Right atrium auricular region (tissue), 2 donors: Measurements from ENCODE around the gene PDZRN3. TPM values are rescaled to one million over a fixed set of nuclear protein-coding genes. Genes with fewer than 3 reads are reported as not detected.

Experiments used
- DNase-seq: peaks from one replicate; pipeline ENCODE4 v3.0.0-alpha.2; 2019; ENCODE audit warnings: low spot score
- H3K27ac ChIP-seq, 2 donors: fragments of 200-600 bp; sonication (generic); 1 replicate in 1 of 2; 2 replicates in 1 of 2; pipeline ENCODE4 v1.5.1; 2016 to 2019
- H3K27me3 ChIP-seq, 2 donors: fragments of 200-600 bp; sonication (generic); one replicate each; pipeline versions ENCODE4 v1.5.1 to v1.6.0; 2017 to 2019
- H3K36me3 ChIP-seq: fragments of 200-600 bp; sonication (generic); one replicate; pipeline ENCODE4 v1.5.1; 2016
- H3K4me1 ChIP-seq, 2 donors: fragments of 200-600 bp; sonication (generic); one replicate each; pipeline versions ENCODE4 v1.5.1 to v1.6.0; 2017 to 2019
- H3K4me3 ChIP-seq, 2 donors: fragments of 200-600 bp; sonication (generic); 1 replicate in 1 of 2; 2 replicates in 1 of 2; pipeline ENCODE4 v1.5.1; 2017 to 2019; ENCODE audit warnings: mild to moderate bottlenecking in 1 of 2, moderate library complexity in 1 of 2
- H3K9me3 ChIP-seq, 2 donors: fragments of 200-600 bp; sonication (generic); one replicate each; pipeline ENCODE4 v1.5.1; 2019
- CTCF ChIP-seq, 2 donors: fragments of 200-600 bp; sonication (generic); IDR thresholded peaks; one replicate each; pipeline ENCODE4 v1.5.1; 2019; ENCODE audit warnings: antibody characterized with exemption in 2 of 2
- total RNA-seq, 2 donors: library from RNA; depleted of rRNA; stranded (reverse); fragments of >200 nt; gene quantifications; one replicate each; pipeline ENCODE4 v1.1.0, GENCODE V29; 2016

The PDZRN3 gene
- total RNA-seq, 2 donors from 2014 or later, result 66.8 to 87.4 TPM

- H3K36me3 ChIP-seq, result no peaks in the 10 kb centered on the region
- H3K9me3 ChIP-seq, result no peaks in the 10 kb centered on the region
- no peak for TF ChIP-seq CTCF (IDR thresholded peaks at IDR 0.05)
- no peak overlapping the region for H3K27ac ChIP-seq
- peaks cover 0 to 12% of the 10 kb centered on the region in 2 donors for H3K4me1 ChIP-seq
- DNase-seq, result no peak
- no peak overlapping the region for H3K4me3 ChIP-seq
- no peaks in the 10 kb centered on the region for H3K27me3 ChIP-seq
These were observed 145.4 kb downstream of the PDZRN3 start for GRCh38 chr3:73479325-73479724.

DNA sequence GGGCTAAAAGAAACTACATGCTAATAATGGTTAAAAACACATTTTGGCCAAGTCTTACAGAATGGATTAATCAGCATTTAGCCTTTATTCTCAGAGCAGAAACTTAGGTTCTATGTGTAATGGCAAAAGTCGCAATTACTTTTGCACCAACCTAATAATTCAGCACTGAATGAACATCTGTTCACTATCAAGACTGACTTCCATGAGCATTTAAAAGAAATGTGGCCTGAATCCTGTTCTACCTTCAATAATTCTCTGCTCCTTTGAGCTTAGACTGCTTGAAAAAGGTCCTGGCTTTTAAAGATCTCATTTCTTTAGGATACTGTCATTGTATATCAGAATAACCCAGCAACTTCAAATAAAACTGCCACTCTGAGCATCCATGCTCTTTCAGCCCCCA lies 145.9 kb downstream of the PDZRN3 start:
- H3K4me3 ChIP-seq, result no peak overlapping the region
- no peak for TF ChIP-seq CTCF (IDR thresholded peaks at IDR 0.05)
- peaks cover 0 to 12% of the 10 kb centered on the region in 2 donors for H3K4me1 ChIP-seq
- DNase-seq, result no peak
- H3K9me3 ChIP-seq, result no peaks in the 10 kb centered on the region
- no peaks in the 10 kb centered on the region for H3K27me3 ChIP-seq
- H3K27ac ChIP-seq, result no peak overlapping the region
- no peaks in the 10 kb centered on the region for H3K36me3 ChIP-seq

DNA sequence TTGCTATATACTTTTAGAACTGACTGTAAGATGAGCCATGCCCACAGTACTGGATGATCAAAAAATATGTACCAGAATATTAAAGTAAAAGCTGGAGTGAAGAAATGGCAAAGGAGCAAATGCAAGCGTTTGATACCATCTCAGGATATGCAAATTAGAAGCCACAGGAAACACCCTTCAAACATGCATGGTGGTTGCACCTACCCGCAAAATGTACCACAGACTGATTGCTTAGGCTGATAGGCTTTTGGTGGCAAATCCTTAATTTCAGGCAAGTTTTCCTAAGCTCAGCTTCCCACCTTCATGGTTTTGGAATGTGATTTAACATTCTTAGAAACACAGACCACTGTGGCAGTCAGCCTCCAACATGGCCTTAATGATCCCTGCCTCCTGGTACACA lies 149.0 kb downstream of the PDZRN3 start:
- Histone ChIP-seq H3K36me3 (no peaks in the 10 kb centered on the region), H3K9me3 (no peaks in the 10 kb centered on the region), H3K27ac (no peak overlapping the region), H3K4me1 (peaks cover 0 to 23% of the 10 kb centered on the region in 2 donors), H3K27me3 (no peaks in the 10 kb centered on the region), H3K4me3 (no peak overlapping the region)
- no peak for TF ChIP-seq CTCF (IDR thresholded peaks at IDR 0.05)
- no peak for DNase-seq

GRCh38 chr3:73475175-73475574 lies 149.6 kb downstream of the PDZRN3 start:
- no peaks in the 10 kb centered on the region for H3K36me3 ChIP-seq

GRCh38 chr3:73474619-73475018 lies 150.1 kb downstream of the PDZRN3 start:
- no peaks in the 10 kb centered on the region for H3K36me3 ChIP-seq
- H3K9me3 ChIP-seq, result no peaks in the 10 kb centered on the region
- no peaks in the 10 kb centered on the region for H3K27me3 ChIP-seq
- no peak for TF ChIP-seq CTCF (IDR thresholded peaks at IDR 0.05)
- peaks cover 0 to 15% of the 10 kb centered on the region in 2 donors for H3K4me1 ChIP-seq
- no peak overlapping the region for H3K27ac ChIP-seq
- H3K4me3 ChIP-seq, result no peak overlapping the region
- no peak for DNase-seq

More at GRCh38 chr3:73475175-73475574, 149.6 kb downstream of the PDZRN3 start:
- no peak for DNase-seq
- no peak overlapping the region for H3K27ac ChIP-seq
- no peak overlapping the region for H3K4me3 ChIP-seq
- H3K9me3 ChIP-seq, result no peaks in the 10 kb centered on the region
- no peaks in the 10 kb centered on the region for H3K27me3 ChIP-seq
- peaks cover 0 to 18% of the 10 kb centered on the region in 2 donors for H3K4me1 ChIP-seq
- TF ChIP-seq CTCF (IDR thresholded peaks at IDR 0.05), result no peak

DNA sequence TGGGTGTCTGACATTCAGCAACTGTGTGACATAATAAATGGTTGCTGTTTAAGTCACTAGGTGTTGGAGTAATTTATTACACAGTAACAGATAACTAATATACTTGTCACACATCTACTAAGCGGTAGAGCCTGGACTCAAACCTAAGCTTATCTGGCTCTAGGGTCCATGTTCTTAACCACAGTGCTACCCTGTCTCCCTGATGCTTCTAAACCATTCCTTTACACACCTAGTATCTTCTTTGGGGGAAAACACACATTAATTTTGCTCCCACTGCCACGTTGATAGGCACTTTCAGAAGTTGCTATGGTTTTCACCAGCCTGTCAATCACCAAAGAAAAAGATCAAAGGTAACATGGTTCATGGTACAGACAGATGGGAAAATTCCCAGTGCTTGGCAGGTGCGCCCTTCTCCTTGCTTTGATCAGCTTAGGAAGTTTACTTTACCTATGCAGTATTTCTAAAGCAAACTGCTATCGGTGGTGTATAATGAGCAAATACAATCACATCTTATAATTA lies 150.8 kb downstream of the PDZRN3 start:
- Histone ChIP-seq H3K27me3 (no peaks in the 10 kb centered on the region), H3K4me1 (peaks cover 0 to 15% of the 10 kb centered on the region in 2 donors), H3K4me3 (no peak overlapping the region), H3K9me3 (no peaks in the 10 kb centered on the region), H3K27ac (no peak overlapping the region), H3K36me3 (no peaks in the 10 kb centered on the region)
- DNase-seq, result no peak
- TF ChIP-seq CTCF (IDR thresholded peaks at IDR 0.05), result no peak
